ENCODE results near the gene CENPN. TPM values are rescaled to one million over a fixed set of nuclear protein-coding genes. Genes with fewer than 3 reads are reported as not detected.

The CENPN gene
- polyA plus RNA-seq, 3 donors: 2.5 to 4.9 (median 4.4) TPM

- Histone ChIP-seq H3K36me3 (replicated peaks in 1 of 2; ENCODE audit: control insufficient read depth in 1 of 2, insufficient read depth in 2 of 2, low read length in 2 of 2) (no peaks in the 10 kb centered on the region), H4K20me1 (ENCODE audit: insufficient read depth, low read length) (no peaks in the 10 kb centered on the region), H3K27ac (ENCODE audit: low read depth in 1 of 2, low read length in 2 of 2) (peak overlapping the region; percentile 76 to 91), H3K4me1 (ENCODE audit: control insufficient read depth in 1 of 2, insufficient read depth in 2 of 2, low read length in 2 of 2) (peaks cover 12 to 13% of the 10 kb centered on the region in 2 donors), H3K79me2 (ENCODE audit: insufficient read depth, low read length) (no peaks in the 10 kb centered on the region), H3K27me3 (ENCODE audit: control insufficient read depth in 2 of 2, insufficient read depth in 2 of 2, low read length in 2 of 2) (no peaks in the 10 kb centered on the region), H3K4me3 (replicated peaks in 1 of 3; ENCODE audit: low read depth in 2 of 3, low read length in 3 of 3) (peak overlapping the region; percentile 75 to 92 (median 78)), H3K9me3 (replicated peaks in 1 of 2; ENCODE audit: control insufficient read depth in 1 of 2, insufficient read depth in 1 of 2, low read length in 2 of 2) (no peaks in the 10 kb centered on the region), H3K9ac (ENCODE audit: insufficient read depth, low read length, poor library complexity, severe bottlenecking) (peak overlapping the region; percentile 78), H2AFZ (ENCODE audit: insufficient read depth, low read depth, low read length, poor library complexity, severe bottlenecking) (peak overlapping the region; percentile 98), H3K4me2 (replicated peaks; ENCODE audit: extremely low read depth, low read length, poor library complexity, severe bottlenecking) (peak overlapping the region; percentile 72)
- peaks cover 8% of the 10 kb centered on the region for H3K4me1 Mint-ChIP-seq
- intact Hi-C loops (cut with micrococcal nuclease): loop anchor here (1.0 to 2.0 kb wide), 4 partner anchors 20 to 69 kb away; partner anchors contain the start of genes GCSH (in 2 of the 2) and CENPN (in 1 of the 2)
- no peak overlapping the region for H3K4me3 Mint-ChIP-seq
- peaks cover 0 to 4% (median 2%) of the 10 kb centered on the region in 3 donors for H3K27me3 Mint-ChIP-seq (ENCODE audit: low read depth in 3 of 3)
- 1% methylated on average over 22 of the region's 27 CpGs for WGBS (ENCODE audit: insufficient coverage)
- H3K27ac Mint-ChIP-seq: no peak overlapping the region
- no peaks in the 10 kb centered on the region for H3K9me3 Mint-ChIP-seq
- no peaks in the 10 kb centered on the region for H3K36me3 Mint-ChIP-seq
- no peak for TF ChIP-seq CTCF (IDR thresholded peaks at IDR 0.05)
- peak; percentile 77 to 86 (median 84) for DNase-seq
Observed at GRCh38 chr16:81076566-81077075, 69.6 kb downstream of the CENPN start.

GRCh38 chr16:81077076-81077940, 70.3 kb downstream of the CENPN start, which contains the start of gene C16orf46:
C16orf46 (minus strand) TSS chr16:81077238; CDS start chr16:81063955, 13,283 bp downstream.
- no peaks in the 10 kb centered on the region for H3K36me3 Mint-ChIP-seq
- peak within 1 kb of the TSS; percentile 78 for H3K9ac ChIP-seq (ENCODE audit: insufficient read depth, low read length, poor library complexity, severe bottlenecking)
- H3K27ac Mint-ChIP-seq: no peak within 1 kb of the TSS
- H3K4me1 ChIP-seq (ENCODE audit: control insufficient read depth in 1 of 2, insufficient read depth in 2 of 2, low read length in 2 of 2): peaks cover 12 to 13% of the 10 kb centered on the region in 2 donors
- peak within 1 kb of the TSS; percentile 75 to 92 (median 78) for H3K4me3 ChIP-seq (replicated peaks in 1 of 3; ENCODE audit: low read depth in 2 of 3, low read length in 3 of 3)
- peak; percentile 92 to 95 (median 94) for DNase-seq
- no peak for TF ChIP-seq CTCF (IDR thresholded peaks at IDR 0.05)
- no peak within 1 kb of the TSS for H3K4me3 Mint-ChIP-seq
- H3K9me3 ChIP-seq (replicated peaks in 1 of 2; ENCODE audit: control insufficient read depth in 1 of 2, insufficient read depth in 1 of 2, low read length in 2 of 2): no peaks in the 10 kb centered on the region
- peak within 1 kb of the TSS; percentile 76 to 91 for H3K27ac ChIP-seq (ENCODE audit: low read depth in 1 of 2, low read length in 2 of 2)
- H3K9me3 Mint-ChIP-seq: no peaks in the 10 kb centered on the region
- H3K79me2 ChIP-seq (ENCODE audit: insufficient read depth, low read length): no peaks in the 10 kb centered on the region
- no peaks in the 10 kb centered on the region for H3K27me3 ChIP-seq (ENCODE audit: control insufficient read depth in 2 of 2, insufficient read depth in 2 of 2, low read length in 2 of 2)
- H3K36me3 ChIP-seq (replicated peaks in 1 of 2; ENCODE audit: control insufficient read depth in 1 of 2, insufficient read depth in 2 of 2, low read length in 2 of 2): no peaks in the 10 kb centered on the region
- WGBS (ENCODE audit: insufficient coverage): 7% methylated on average over 52 of the region's 59 CpGs
- peak within 1 kb of the TSS; percentile 72 for H3K4me2 ChIP-seq (replicated peaks; ENCODE audit: extremely low read depth, low read length, poor library complexity, severe bottlenecking)
- no peaks in the 10 kb centered on the region for H4K20me1 ChIP-seq (ENCODE audit: insufficient read depth, low read length)
- peak within 1 kb of the TSS; percentile 98 for H2AFZ ChIP-seq (ENCODE audit: insufficient read depth, low read depth, low read length, poor library complexity, severe bottlenecking)
- peaks cover 0 to 4% (median 2%) of the 10 kb centered on the region in 3 donors for H3K27me3 Mint-ChIP-seq (ENCODE audit: low read depth in 3 of 3)
- peaks cover 3% of the 10 kb centered on the region for H3K4me1 Mint-ChIP-seq
- intact Hi-C loops (cut with micrococcal nuclease): loop anchor here (1.0 to 2.0 kb wide), 3 partner anchors 19 to 41 kb away; partner anchors contain the start of gene GCSH (in 2 of the 2)

All from CD14-positive monocyte (primary cell).